T-cell (primary cell): ENCODE data around the gene VPS37B. TPM values are rescaled to one million over a fixed set of nuclear protein-coding genes. Genes with fewer than 3 reads are reported as not detected.

ENCODE experiments used
- ATAC-seq, 4 experiments: fragments of 200-7000 bp in 3 of 4; fragments of 150-1000 bp in 1 of 4; cut with Tn5 transposase; replicated peaks in 1 of 4; 1 replicate in 3 of 4; 2 replicates in 1 of 4; pipeline ENCODE4 v1.10.0; 2021; ENCODE audit warnings: moderate library complexity in 3 of 4, mild to moderate bottlenecking in 2 of 4, moderate number of reproducible peaks in 1 of 4
- CTCF ChIA-PET, 2 donors: fragments of 300-600 bp; sonication (Branson Sonifier 250); formaldehyde crosslinking; loops; one replicate each; lab custom pipeline; 2022; ENCODE audit warnings: antibody characterized with exemption in 2 of 2; lab: Charles Lee
- POLR2A ChIA-PET, 2 donors: fragments of 300-600 bp; sonication (Branson Sonifier 250); formaldehyde crosslinking; loops; one replicate each; lab custom pipeline; 2022; ENCODE audit warnings: antibody characterized with exemption in 2 of 2; lab: Charles Lee
- DNase-seq, 35 experiments: peaks; one replicate each; pipeline versions ENCODE4 v3.0.0 to v3.0.0-alpha.2; 2013 to 2023
- H3K27ac ChIP-seq: one replicate; pipeline ENCODE4 v1.5.1; 2013; ENCODE audit warnings: low read length
- H3K27me3 ChIP-seq, 2 experiments: replicated peaks in 1 of 2; 1 replicate in 1 of 2; 2 replicates in 1 of 2; pipeline versions ENCODE4 v1.6.1 to v1.7.0; 2013; ENCODE audit warnings: low read length in 1 of 2, mixed read lengths in 1 of 2; ENCODE audit not compliant: control insufficient read depth in 2 of 2, insufficient read depth in 2 of 2; ENCODE audit errors: extremely low read depth in 1 of 2
- H3K36me3 ChIP-seq, 2 donors: 1 replicate in 1 of 2; 2 replicates in 1 of 2; pipeline versions ENCODE4 v1.6.1 to v1.7.0; 2013; ENCODE audit warnings: low read length in 1 of 2; ENCODE audit not compliant: control insufficient read depth in 2 of 2, insufficient read depth in 1 of 2; ENCODE audit errors: extremely low read depth in 1 of 2
- H3K4me1 ChIP-seq, 2 experiments: 1 replicate in 1 of 2; 2 replicates in 1 of 2; pipeline versions ENCODE4 v1.6.1 to v1.7.0; 2013; ENCODE audit warnings: low read length in 2 of 2, mixed read lengths in 1 of 2; ENCODE audit not compliant: insufficient read depth in 2 of 2, control insufficient read depth in 1 of 2; ENCODE audit errors: extremely low read depth in 1 of 2
- H3K4me3 ChIP-seq, 2 donors: 1 replicate in 1 of 2; 2 replicates in 1 of 2; pipeline versions ENCODE4 v1.5.1 to v1.7.0; 2013; ENCODE audit warnings: mild to moderate bottlenecking in 2 of 2, low read length in 1 of 2, moderate library complexity in 1 of 2; ENCODE audit not compliant: control insufficient read depth in 1 of 2; ENCODE audit errors: extremely low read depth in 1 of 2
- H3K9me3 ChIP-seq: 2 replicates; pipeline ENCODE4 v1.7.0; 2013
- H3K27ac Mint-ChIP-seq, 2 donors: one replicate each; pipeline ENCODE4 v1.8.0; 2020 to 2021; ENCODE audit warnings: mild to moderate bottlenecking in 2 of 2, mixed read lengths in 2 of 2
- H3K27me3 Mint-ChIP-seq, 2 donors: one replicate each; pipeline ENCODE4 v1.8.0; 2021 to 2022; ENCODE audit warnings: mixed read lengths in 2 of 2
- H3K36me3 Mint-ChIP-seq: one replicate; pipeline ENCODE4 v1.8.0; 2021; ENCODE audit warnings: mixed read lengths
- H3K4me1 Mint-ChIP-seq, 3 donors: one replicate each; pipeline ENCODE4 v1.8.0; 2020 to 2022; ENCODE audit warnings: mixed read lengths in 3 of 3, mild to moderate bottlenecking in 1 of 3
- H3K4me3 Mint-ChIP-seq, 3 donors: one replicate each; pipeline ENCODE4 v1.8.0; 2020 to 2022; ENCODE audit warnings: mild to moderate bottlenecking in 3 of 3, mixed read lengths in 3 of 3, moderate library complexity in 3 of 3
- H3K9me3 Mint-ChIP-seq, 3 donors: one replicate each; pipeline ENCODE4 v1.8.0; 2020 to 2022; ENCODE audit warnings: mixed read lengths in 3 of 3
- WGBS: methylation state at CpG from one replicate; pipeline ENCODE4 v1.1.5; 2013; ENCODE audit warnings: missing lambda C conversion rate; ENCODE audit not compliant: insufficient coverage; 5-methylcytosine and 5-hydroxymethylcytosine counted together
- total RNA-seq, 35 experiments: library from RNA in 6 of 35; stranded (reverse) in 6 of 35; fragments of 120-200 nt in 1 of 35; gene quantifications; one replicate each; pipeline versions ENCODE4 v1.2.1 to v1.2.4 and lab custom pipeline; 2013 to 2026

The VPS37B gene
- total RNA-seq, 5 donors from 2014 or later (not counting 1 experiment from before 2014, with no cell fraction given) = 25.9 to 85.8 (median 34.6) TPM

DNA sequence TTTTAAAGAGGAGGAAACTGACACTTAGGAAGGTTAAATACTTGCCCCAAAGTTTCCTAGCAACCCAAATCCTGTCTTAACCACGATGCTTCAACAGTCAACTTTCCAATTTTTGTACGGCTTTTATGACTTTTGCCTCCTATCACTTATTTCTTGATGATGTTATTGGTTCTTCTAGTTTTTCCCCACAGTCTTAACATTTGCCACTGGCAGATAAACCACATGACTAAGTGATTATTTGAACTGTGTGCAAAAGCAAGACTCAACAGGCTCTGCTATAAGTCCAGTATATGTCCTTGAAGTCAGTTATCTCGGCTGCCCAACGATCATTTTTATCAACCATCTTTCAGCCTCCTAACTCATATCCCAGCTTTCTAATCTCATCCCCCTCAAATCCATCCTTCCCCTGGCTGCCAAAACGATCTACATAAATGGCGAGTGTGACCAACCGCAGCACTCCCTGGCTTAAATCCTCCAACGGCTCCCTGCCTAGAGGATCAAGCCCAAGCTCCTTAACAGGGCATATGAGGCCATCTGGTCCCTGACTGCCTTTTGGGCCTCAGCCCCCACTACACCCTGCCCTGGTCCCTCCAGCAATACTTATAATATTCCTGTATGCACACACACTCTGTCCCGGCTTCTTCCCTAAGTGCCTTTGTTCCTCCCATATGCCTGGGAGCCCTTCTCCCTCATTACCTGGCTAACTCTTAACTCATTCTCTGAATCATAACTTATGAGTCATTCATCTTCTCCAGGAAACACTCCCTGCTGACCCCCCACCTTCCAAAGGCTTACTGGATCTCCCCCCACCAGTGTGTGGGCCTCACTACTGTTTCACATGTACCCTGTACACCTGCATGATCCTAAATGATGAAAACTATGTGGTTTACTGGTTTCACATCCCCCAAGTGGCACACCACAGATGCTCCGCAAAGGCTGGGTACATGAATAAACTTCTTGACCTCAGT is 8.8 kb downstream of the VPS37B start:
- 85% methylated on average over 7 of the region's 10 CpGs for WGBS

DNA sequence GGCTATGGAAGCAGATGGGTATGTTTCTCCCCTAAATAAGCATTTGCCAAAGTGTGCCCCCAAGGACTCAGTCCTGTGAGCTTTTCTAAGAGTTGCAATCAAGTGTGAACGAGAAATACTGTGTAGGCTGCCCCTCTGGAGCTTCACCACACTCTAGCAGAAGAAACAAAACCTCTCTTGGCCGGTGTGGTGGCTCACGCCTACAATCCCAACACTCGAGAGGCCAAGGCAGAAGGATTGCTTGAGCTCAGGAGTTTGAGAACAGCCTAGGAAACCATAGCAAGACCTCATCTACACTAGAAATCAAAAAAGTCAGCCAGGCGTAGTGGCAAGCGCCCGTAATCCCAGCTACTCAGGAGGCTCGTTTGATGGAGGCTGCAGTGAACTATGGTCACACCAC is 9.8 kb downstream of the VPS37B start:
- DNase-seq (no peak), ATAC-seq (no peak)
- Histone ChIP-seq H3K4me1 (peaks cover 40 to 58% of the 10 kb centered on the region in 2 experiments), H3K4me3 (no peak overlapping the region), H3K36me3 (no peaks in the 10 kb centered on the region), H3K27ac (no peak overlapping the region), H3K9me3 (no peaks in the 10 kb centered on the region), H3K27me3 (no peaks in the 10 kb centered on the region)
- Mint-ChIP-seq H3K27ac (no peak overlapping the region), H3K9me3 (no peaks in the 10 kb centered on the region), H3K36me3 (peaks cover 11% of the 10 kb centered on the region), H3K4me3 (no peak overlapping the region), H3K27me3 (no peaks in the 10 kb centered on the region), H3K4me1 (peaks cover 84 to 91% (median 91%) of the 10 kb centered on the region in 3 donors)
- CTCF ChIA-PET = no interaction called here
- POLR2A ChIA-PET = interaction anchor here (0.6 kb wide), 2 partner anchors 18 to 80 kb away, joined by 3 read pairs; no protein-coding TSS in a partner anchor
- 96% methylated on average over 6 of the region's 8 CpGs for WGBS

More for the DNA sequence above, 8.8 kb downstream of the VPS37B start:
- Mint-ChIP-seq H3K27me3 (no peaks in the 10 kb centered on the region), H3K27ac (peak overlapping the region; percentile 95 to 98), H3K9me3 (no peaks in the 10 kb centered on the region), H3K36me3 (peaks cover 11% of the 10 kb centered on the region), H3K4me1 (peaks cover 84 to 93% (median 92%) of the 10 kb centered on the region in 3 donors), H3K4me3 (peak overlapping the region; percentile 66 to 87 (median 76))
- H3K27me3 ChIP-seq = no peaks in the 10 kb centered on the region
- ChIA-PET POLR2A (interaction anchor here (0.6 to 1.9 kb wide), 4 partner anchors 10 to 518 kb away, joined by 3 to 13 read pairs (median 3); partner anchors contain the start of gene OGFOD2 (in 1 of the 2)), CTCF (interaction anchor here in 1 of 2 donors (1.1 to 2.3 kb wide), 3 partner anchors 11 to 67 kb away, joined by 4 to 20 read pairs (median 9); no protein-coding TSS in a partner anchor)
- no peak overlapping the region for H3K4me3 ChIP-seq
- peak overlapping the region; percentile 78 for H3K27ac ChIP-seq
- H3K9me3 ChIP-seq = no peaks in the 10 kb centered on the region
- DNase-seq (peak in 1 of 35 experiments; percentile 34), ATAC-seq (peak in 2 of 4 experiments; percentile 19 to 38)
- H3K4me1 ChIP-seq = peaks cover 40 to 57% of the 10 kb centered on the region in 2 experiments
- no peaks in the 10 kb centered on the region for H3K36me3 ChIP-seq

DNA sequence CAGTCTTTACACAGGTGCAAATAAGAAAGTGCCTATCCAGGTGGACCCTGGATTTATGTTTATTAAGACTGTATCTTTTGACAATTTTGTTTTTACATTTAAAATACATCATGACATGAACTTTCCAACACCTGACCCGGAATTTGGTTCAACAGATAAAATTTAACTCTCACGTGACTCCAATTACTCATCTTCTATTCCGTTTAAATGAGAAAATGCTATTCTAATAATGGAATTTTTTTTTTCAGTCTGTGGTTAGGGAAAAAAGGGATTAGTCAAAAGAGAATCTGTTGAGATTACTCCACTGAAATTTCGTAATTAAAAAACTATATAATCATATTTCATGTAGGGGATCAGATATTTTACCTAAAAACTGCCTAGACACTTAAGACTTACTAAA is 11.1 kb downstream of the VPS37B start:
- no peaks in the 10 kb centered on the region for H3K9me3 Mint-ChIP-seq
- peaks cover 37 to 57% of the 10 kb centered on the region in 2 experiments for H3K4me1 ChIP-seq
- ATAC-seq = no peak
- no peaks in the 10 kb centered on the region for H3K9me3 ChIP-seq
- DNase-seq = no peak
- no peak overlapping the region for H3K4me3 ChIP-seq
- H3K27me3 ChIP-seq = no peaks in the 10 kb centered on the region
- H3K4me3 Mint-ChIP-seq = no peak overlapping the region
- H3K4me1 Mint-ChIP-seq = peaks cover 84 to 92% (median 91%) of the 10 kb centered on the region in 3 donors
- WGBS = no CpG with 5 or more reads among the region's 4 CpGs
- peaks cover 24% of the 10 kb centered on the region for H3K36me3 Mint-ChIP-seq
- POLR2A ChIA-PET = interaction anchor here in 1 of 2 donors (0.7 kb wide), 2 partner anchors 14 to 885 kb away, joined by 3 read pairs; no protein-coding TSS in a partner anchor
- no peak overlapping the region for H3K27ac ChIP-seq
- CTCF ChIA-PET = interaction anchor here in 1 of 2 donors (0.8 kb wide), 1 partner anchor 98 kb away, joined by 7 read pairs; no protein-coding TSS in a partner anchor
- H3K27me3 Mint-ChIP-seq = no peaks in the 10 kb centered on the region
- H3K27ac Mint-ChIP-seq = peak overlapping the region in 1 of 2 donors; percentile 24
- no peaks in the 10 kb centered on the region for H3K36me3 ChIP-seq

DNA sequence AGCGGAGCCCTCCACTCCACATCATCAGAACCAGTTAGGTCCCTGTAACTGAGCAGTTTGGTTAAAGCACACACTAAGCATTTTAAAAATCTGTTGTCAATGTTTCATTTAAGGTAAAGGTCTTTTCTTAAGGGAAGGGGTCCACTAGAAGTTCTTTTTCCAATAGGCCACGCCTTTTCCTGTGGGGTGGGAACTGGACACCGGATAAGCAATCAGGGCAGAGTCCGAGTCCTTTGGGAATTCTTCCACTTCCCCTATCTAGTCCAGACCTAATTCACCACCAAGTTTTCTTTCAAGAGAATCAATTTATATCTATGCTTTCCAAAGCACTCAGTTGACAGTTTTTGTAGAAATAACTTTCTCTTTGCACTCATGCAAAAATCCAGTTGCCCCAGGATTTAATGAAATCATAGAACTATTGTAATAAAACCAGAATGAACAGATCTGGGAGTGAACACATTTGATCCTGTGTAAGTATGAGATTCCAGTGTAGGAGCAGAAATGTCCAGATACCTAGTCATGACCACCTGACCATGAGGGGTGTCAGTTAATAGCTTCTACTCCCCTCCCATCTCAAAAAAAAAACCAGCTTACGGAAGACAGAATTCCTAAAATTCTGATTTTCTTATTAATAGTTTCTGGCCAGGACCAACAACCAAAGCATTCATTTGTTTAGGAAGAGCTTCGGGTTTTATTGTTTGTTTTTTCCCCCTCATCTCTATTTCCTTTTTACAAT is 11.7 kb downstream of the VPS37B start:
- no peaks in the 10 kb centered on the region for H3K9me3 ChIP-seq
- peaks cover 84 to 93% (median 92%) of the 10 kb centered on the region in 3 donors for H3K4me1 Mint-ChIP-seq
- H3K27me3 ChIP-seq = no peaks in the 10 kb centered on the region
- no CpG with 5 or more reads among the region's 6 CpGs for WGBS
- peak overlapping the region in 1 of 3 donors; percentile 32 for H3K4me3 Mint-ChIP-seq
- no peaks in the 10 kb centered on the region for H3K36me3 ChIP-seq
- H3K27ac Mint-ChIP-seq = peak overlapping the region; percentile 24 to 71
- H3K4me3 ChIP-seq = no peak overlapping the region
- ChIA-PET POLR2A (interaction anchor here in 1 of 2 donors (0.7 kb wide), 2 partner anchors 13 to 884 kb away, joined by 3 read pairs; no protein-coding TSS in a partner anchor), CTCF (interaction anchor here (0.5 to 1.2 kb wide), 2 partner anchors 13 to 352 kb away, joined by 3 to 4 read pairs; no protein-coding TSS in a partner anchor)
- peaks cover 35 to 53% of the 10 kb centered on the region in 2 experiments for H3K4me1 ChIP-seq
- peaks cover 29% of the 10 kb centered on the region for H3K36me3 Mint-ChIP-seq
- ATAC-seq = no peak
- H3K27me3 Mint-ChIP-seq = no peaks in the 10 kb centered on the region
- no peak for DNase-seq
- H3K9me3 Mint-ChIP-seq = no peaks in the 10 kb centered on the region
- H3K27ac ChIP-seq = no peak overlapping the region

DNA sequence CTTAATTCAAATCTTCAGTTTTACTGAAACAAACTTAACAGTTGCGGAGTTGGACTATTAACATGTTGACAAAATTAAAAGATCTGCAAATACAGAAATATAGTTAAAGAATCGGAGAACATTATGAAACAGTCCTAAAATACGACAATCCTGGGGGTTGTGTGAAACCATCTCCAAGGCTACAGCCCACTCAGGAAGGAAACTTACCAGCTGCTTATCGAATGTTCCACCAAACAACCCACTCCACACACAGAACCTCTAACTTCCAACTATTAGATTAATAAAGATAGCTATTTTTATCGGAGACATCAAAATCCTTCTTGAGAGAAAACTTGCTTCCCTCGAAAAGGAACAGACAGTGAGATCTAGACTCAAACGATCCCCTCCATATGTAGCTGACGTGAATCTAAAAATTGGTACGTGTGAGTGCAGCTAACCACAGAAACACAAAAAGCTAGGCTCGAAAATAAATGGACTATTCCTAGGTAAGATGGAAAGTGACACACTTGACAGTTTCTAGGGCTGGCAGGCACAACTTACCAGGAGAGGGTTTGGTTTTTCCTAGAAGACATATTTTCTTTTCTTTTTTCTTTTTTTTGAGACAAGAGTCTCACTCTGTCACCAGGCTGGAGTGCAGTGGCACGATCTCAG is 12.9 kb downstream of the VPS37B start:
- H3K4me3 Mint-ChIP-seq = peak overlapping the region; percentile 6 to 32 (median 17)
- H3K9me3 Mint-ChIP-seq = no peaks in the 10 kb centered on the region
- CTCF ChIA-PET = interaction anchor here (0.9 to 1.2 kb wide), 4 partner anchors 11 to 69 kb away, joined by 3 to 6 read pairs (median 3); no protein-coding TSS in a partner anchor
- Histone ChIP-seq H3K4me1 (peaks cover 27 to 53% of the 10 kb centered on the region in 2 experiments), H3K36me3 (no peaks in the 10 kb centered on the region), H3K27me3 (no peaks in the 10 kb centered on the region), H3K9me3 (no peaks in the 10 kb centered on the region), H3K27ac (peak overlapping the region; percentile 16), H3K4me3 (no peak overlapping the region)
- no peak for ATAC-seq
- H3K27me3 Mint-ChIP-seq = no peaks in the 10 kb centered on the region
- peak overlapping the region; percentile 78 to 83 for H3K27ac Mint-ChIP-seq
- peaks cover 29% of the 10 kb centered on the region for H3K36me3 Mint-ChIP-seq
- H3K4me1 Mint-ChIP-seq = peaks cover 84 to 93% (median 92%) of the 10 kb centered on the region in 3 donors
- WGBS = 50% methylated on average over 1 of the region's 11 CpGs
- no peak for DNase-seq
- POLR2A ChIA-PET = interaction anchor here (0.5 to 1.4 kb wide), 7 partner anchors 8 to 1225 kb away, joined by 3 to 11 read pairs (median 4); no protein-coding TSS in a partner anchor
